HG03354 (cell line): ENCODE measurements around the gene SCG2.

ENCODE experiments used
- ATAC-seq: cut with Tn5 transposase; IDR thresholded peaks from one replicate; pipeline ENCODE4 v1.9.1; 2021; ENCODE audit warnings: mild to moderate bottlenecking; ENCODE audit not compliant: unreplicated experiment, poor library complexity, severe bottlenecking

SCG2 gene

GRCh38 chr2:223601932-223602666 lies at the start of gene SCG2:
Gene SCG2 (minus strand): TSS chr2:223602361. CDS start chr2:223599282, 3,079 bp downstream.
- peak; percentile 94 for ATAC-seq

GRCh38 chr2:223649554-223650533 lies 47.7 kb upstream of the SCG2 start:
- ATAC-seq, result no peak

- ATAC-seq, result no peak
These were observed 46.6 kb upstream of the SCG2 start for GRCh38 chr2:223648755-223649154.

- ATAC-seq, result peak; percentile 92
These were observed 45.2 kb upstream of the SCG2 start for GRCh38 chr2:223647258-223647952.

- no peak for ATAC-seq
These were observed 42.0 kb upstream of the SCG2 start for GRCh38 chr2:223644136-223644535.

GRCh38 chr2:223643309-223643708 lies 41.1 kb upstream of the SCG2 start:
- ATAC-seq, result no peak

GRCh38 chr2:223642506-223642905 lies 40.3 kb upstream of the SCG2 start:
- no peak for ATAC-seq

GRCh38 chr2:223641082-223641481 lies 38.9 kb upstream of the SCG2 start:
- ATAC-seq, result no peak

GRCh38 chr2:223635080-223635479 lies 32.9 kb upstream of the SCG2 start:
- no peak for ATAC-seq

- ATAC-seq, result no peak
These were observed 32.1 kb upstream of the SCG2 start for GRCh38 chr2:223634238-223634637.

- ATAC-seq, result no peak
These were observed 31.5 kb upstream of the SCG2 start for GRCh38 chr2:223633656-223634055.

GRCh38 chr2:223632826-223633225 lies 30.7 kb upstream of the SCG2 start:
- no peak for ATAC-seq

GRCh38 chr2:223626716-223627115 lies 24.6 kb upstream of the SCG2 start:
- no peak for ATAC-seq

- ATAC-seq, result no peak
These were observed 23.5 kb upstream of the SCG2 start for GRCh38 chr2:223625652-223626051.

- ATAC-seq, result no peak
These were observed 19.7 kb upstream of the SCG2 start for GRCh38 chr2:223621901-223622300.

- no peak for ATAC-seq
These were observed 17.4 kb upstream of the SCG2 start for GRCh38 chr2:223619486-223620129.

GRCh38 chr2:223618172-223619035 lies 16.2 kb upstream of the SCG2 start:
- no peak for ATAC-seq

- no peak for ATAC-seq
These were observed 12.4 kb upstream of the SCG2 start for GRCh38 chr2:223614534-223614933.
